ENCODE data around the gene MSANTD3.

Gene MSANTD3

DNA sequence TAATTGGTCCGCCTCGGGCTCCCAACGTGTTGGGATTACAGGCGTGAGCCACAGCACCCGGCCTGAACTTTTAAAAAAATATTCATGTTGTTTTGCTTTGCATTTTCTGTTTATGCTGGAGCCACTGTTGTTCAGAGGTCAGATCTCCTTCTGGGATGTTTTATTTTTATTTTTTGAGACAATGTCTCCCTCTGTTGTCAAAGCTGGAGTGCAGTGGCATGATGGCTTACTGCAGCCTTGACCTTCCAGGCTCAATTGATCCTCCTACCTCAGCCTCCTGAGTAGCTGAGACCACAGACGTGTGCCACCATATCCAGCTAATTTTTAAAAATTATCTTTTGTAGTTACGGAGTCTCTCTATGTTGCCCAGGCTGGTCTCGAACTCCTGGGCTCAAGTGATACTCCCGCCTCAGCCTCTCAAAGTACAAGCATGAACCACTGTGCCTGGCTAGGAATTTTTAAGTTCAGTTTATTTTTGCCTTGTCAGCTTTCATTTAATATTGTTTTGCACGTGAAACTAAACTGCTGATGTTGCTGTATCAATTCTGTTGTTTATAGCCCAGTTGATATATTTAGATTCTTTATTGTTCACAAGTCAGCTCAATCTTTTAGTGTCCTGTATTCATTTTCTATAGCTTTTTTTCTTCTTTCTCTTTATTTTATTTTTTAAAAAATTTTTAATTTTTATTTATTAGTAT lies 59.7 kb downstream of the MSANTD3 start:
- H3K36me3 ChIP-seq (ENCODE audit: insufficient read depth, low read length), result no peaks in the 10 kb centered on the region
- WGBS, result 94% methylated on average over 10 of the region's 10 CpGs
- no peaks in the 10 kb centered on the region for H3K9me3 ChIP-seq (ENCODE audit: insufficient read depth, low read depth, low read length)
- no peak overlapping the region for H3K4me3 ChIP-seq (ENCODE audit: low read length)
- H3K27me3 ChIP-seq (ENCODE audit: insufficient read depth, low read length), result no peaks in the 10 kb centered on the region
- H3K27ac ChIP-seq (ENCODE audit: low read depth, low read length), result no peak overlapping the region
- H3K4me1 ChIP-seq (ENCODE audit: insufficient read depth, low read length), result peaks cover 7% of the 10 kb centered on the region
- H3K9ac ChIP-seq (ENCODE audit: low read depth, low read length), result no peak overlapping the region

DNA sequence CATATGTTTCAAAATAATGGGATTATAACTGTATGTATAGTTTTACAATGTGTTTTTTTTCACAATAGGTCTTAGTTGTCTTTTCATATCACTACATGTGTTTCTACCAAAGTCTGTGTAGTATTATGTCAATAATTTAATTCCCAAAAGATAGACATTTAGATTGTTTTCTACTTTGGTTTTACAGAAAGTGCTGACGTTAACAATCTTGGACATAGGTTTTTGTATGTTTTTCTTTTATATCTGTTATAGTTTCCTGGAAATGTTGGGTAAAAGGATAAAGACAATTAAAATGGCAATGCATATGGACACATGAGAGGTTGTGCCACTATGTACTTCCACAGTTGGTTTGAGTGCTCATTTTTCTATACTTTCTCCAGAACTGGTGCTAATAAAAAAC lies 61.2 kb downstream of the MSANTD3 start:
- 93% methylated on average over 1 of the region's 1 CpG for WGBS
- no peak overlapping the region for H3K4me3 ChIP-seq (ENCODE audit: low read length)
- H3K9me3 ChIP-seq (ENCODE audit: insufficient read depth, low read depth, low read length), result no peaks in the 10 kb centered on the region
- peaks cover 19% of the 10 kb centered on the region for H3K4me1 ChIP-seq (ENCODE audit: insufficient read depth, low read length)
- H3K9ac ChIP-seq (ENCODE audit: low read depth, low read length), result no peak overlapping the region
- no peaks in the 10 kb centered on the region for H3K36me3 ChIP-seq (ENCODE audit: insufficient read depth, low read length)
- no peak overlapping the region for H3K27ac ChIP-seq (ENCODE audit: low read depth, low read length)
- H3K27me3 ChIP-seq (ENCODE audit: insufficient read depth, low read length), result no peaks in the 10 kb centered on the region

DNA sequence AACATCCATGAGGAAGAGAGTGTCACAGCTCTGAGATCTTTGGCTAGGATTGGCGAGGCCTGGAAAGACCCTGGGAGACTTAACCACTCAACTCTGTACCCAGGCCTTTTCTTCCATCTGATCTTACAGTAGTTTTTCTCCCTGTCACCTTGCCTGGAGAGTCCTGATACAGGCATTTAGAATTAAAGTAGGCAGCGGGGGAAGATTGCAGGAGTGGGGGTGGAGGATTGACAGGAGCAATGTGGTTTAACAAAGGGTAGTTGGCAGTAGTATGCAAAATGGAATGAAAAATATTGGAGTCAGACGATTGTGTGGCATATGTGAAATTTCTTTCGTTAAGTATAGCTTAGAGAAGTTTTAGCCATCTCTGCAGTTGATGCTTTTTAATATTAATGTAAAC lies 62.9 kb downstream of the MSANTD3 start:
- 90% methylated on average over 4 of the region's 4 CpGs for WGBS
- no peak overlapping the region for H3K27ac ChIP-seq (ENCODE audit: low read depth, low read length)
- peaks cover 24% of the 10 kb centered on the region for H3K4me1 ChIP-seq (ENCODE audit: insufficient read depth, low read length)
- no peaks in the 10 kb centered on the region for H3K36me3 ChIP-seq (ENCODE audit: insufficient read depth, low read length)
- H3K27me3 ChIP-seq (ENCODE audit: insufficient read depth, low read length), result no peaks in the 10 kb centered on the region
- no peak overlapping the region for H3K4me3 ChIP-seq (ENCODE audit: low read length)
- H3K9me3 ChIP-seq (ENCODE audit: insufficient read depth, low read depth, low read length), result no peaks in the 10 kb centered on the region
- no peak overlapping the region for H3K9ac ChIP-seq (ENCODE audit: low read depth, low read length)

DNA sequence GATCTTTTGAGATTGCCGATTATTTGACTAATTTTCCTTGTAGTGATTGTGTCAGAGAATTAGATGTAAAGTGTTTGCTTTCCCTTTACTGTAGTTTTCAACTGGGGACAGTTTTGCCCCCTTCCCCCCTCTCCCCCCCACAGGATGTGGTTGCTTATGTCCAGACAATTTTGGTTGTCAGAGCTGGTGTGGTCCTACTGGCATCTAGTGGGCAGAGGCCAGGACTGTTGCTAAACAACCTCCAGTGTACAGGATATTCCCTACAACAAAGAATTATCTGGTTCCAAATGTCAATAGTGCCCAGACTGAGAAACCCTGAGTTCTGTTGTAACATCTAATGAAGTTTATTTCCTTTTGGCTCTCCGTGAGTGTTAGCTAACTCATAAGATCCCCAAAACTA lies 66.0 kb downstream of the MSANTD3 start:
- H3K27ac ChIP-seq (ENCODE audit: low read depth, low read length), result no peak overlapping the region
- H3K27me3 ChIP-seq (ENCODE audit: insufficient read depth, low read length), result no peaks in the 10 kb centered on the region
- H3K36me3 ChIP-seq (ENCODE audit: insufficient read depth, low read length), result no peaks in the 10 kb centered on the region
- H3K9me3 ChIP-seq (ENCODE audit: insufficient read depth, low read depth, low read length), result no peaks in the 10 kb centered on the region
- 74% methylated on average over 2 of the region's 2 CpGs for WGBS
- no peak overlapping the region for H3K4me3 ChIP-seq (ENCODE audit: low read length)
- no peak overlapping the region for H3K9ac ChIP-seq (ENCODE audit: low read depth, low read length)
- H3K4me1 ChIP-seq (ENCODE audit: insufficient read depth, low read length), result peaks cover 31% of the 10 kb centered on the region

DNA sequence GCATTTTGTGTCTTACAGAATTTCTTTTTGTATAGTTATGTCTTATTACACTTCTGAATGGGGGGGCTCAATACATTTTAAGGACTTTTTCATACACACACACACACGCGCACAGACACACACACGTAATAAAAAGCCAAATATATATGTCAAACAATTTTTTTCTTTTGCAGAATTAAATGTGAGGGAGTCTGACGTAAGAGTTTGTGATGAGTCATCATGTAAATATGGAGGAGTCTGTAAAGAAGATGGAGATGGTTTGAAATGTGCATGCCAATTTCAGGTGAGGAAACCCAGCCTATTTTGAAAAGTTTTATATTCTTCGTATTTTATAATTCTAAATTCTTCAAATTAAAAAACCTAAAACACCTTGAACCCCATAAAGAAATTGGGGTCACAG lies 71.6 kb downstream of the MSANTD3 start:
- no peaks in the 10 kb centered on the region for H3K9me3 ChIP-seq (ENCODE audit: insufficient read depth, low read depth, low read length)
- peaks cover 34% of the 10 kb centered on the region for H3K36me3 ChIP-seq (ENCODE audit: insufficient read depth, low read length)
- H3K4me3 ChIP-seq (ENCODE audit: low read length), result no peak overlapping the region
- H3K4me1 ChIP-seq (ENCODE audit: insufficient read depth, low read length), result peaks cover 15% of the 10 kb centered on the region
- H3K9ac ChIP-seq (ENCODE audit: low read depth, low read length), result no peak overlapping the region
- 91% methylated on average over 2 of the region's 5 CpGs for WGBS
- H3K27me3 ChIP-seq (ENCODE audit: insufficient read depth, low read length), result no peaks in the 10 kb centered on the region
- H3K27ac ChIP-seq (ENCODE audit: low read depth, low read length), result no peak overlapping the region

DNA sequence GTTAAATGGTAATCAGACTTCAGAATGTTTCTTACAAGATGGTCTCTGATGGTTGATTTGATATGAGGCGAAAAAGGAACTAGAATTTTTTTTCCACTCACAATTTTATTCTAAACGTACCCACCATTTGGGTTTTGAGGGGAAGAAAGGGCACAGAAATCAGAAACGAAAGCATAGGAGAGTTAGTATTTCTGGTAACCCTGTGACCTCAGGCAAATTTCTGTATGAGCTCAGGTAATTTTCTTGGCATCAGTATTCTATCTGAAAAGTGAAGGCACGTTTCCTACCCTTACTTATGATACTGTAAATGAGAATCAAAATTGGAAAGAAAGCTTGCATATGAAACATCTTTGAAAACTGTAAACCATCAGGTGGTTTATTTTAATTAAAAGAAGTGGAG lies 72.5 kb downstream of the MSANTD3 start:
- no peak overlapping the region for H3K9ac ChIP-seq (ENCODE audit: low read depth, low read length)
- WGBS, result 92% methylated on average over 3 of the region's 4 CpGs
- H3K4me1 ChIP-seq (ENCODE audit: insufficient read depth, low read length), result peaks cover 14% of the 10 kb centered on the region
- H3K9me3 ChIP-seq (ENCODE audit: insufficient read depth, low read depth, low read length), result no peaks in the 10 kb centered on the region
- H3K27ac ChIP-seq (ENCODE audit: low read depth, low read length), result no peak overlapping the region
- H3K4me3 ChIP-seq (ENCODE audit: low read length), result no peak overlapping the region
- H3K27me3 ChIP-seq (ENCODE audit: insufficient read depth, low read length), result no peaks in the 10 kb centered on the region
- H3K36me3 ChIP-seq (ENCODE audit: insufficient read depth, low read length), result peaks cover 43% of the 10 kb centered on the region

DNA sequence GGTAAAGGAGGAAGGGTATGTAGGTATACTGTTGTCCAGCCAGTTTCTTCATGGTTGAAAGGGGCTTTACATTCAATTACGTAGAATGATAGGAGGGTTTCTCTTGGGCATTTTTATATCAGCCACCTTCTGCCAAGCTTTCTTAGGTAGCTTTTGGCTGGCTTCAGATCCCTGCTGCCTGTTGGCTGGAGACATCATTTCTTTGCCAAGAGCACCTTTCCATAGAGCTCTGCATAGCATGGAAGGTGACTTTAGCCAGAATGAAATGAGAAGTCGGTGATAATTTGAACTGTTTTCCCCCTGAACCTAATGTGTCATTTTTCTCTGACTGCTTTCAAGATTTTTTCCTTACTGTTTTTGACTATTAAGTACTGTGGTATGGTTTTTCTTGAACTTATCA lies 72.9 kb downstream of the MSANTD3 start:
- WGBS, result 94% methylated on average over 2 of the region's 2 CpGs

More for the DNA sequence above, 72.9 kb downstream of the MSANTD3 start:
- Histone ChIP-seq H3K4me3 (ENCODE audit: low read length) (no peak overlapping the region), H3K9me3 (ENCODE audit: insufficient read depth, low read depth, low read length) (no peaks in the 10 kb centered on the region), H3K9ac (ENCODE audit: low read depth, low read length) (no peak overlapping the region), H3K27ac (ENCODE audit: low read depth, low read length) (no peak overlapping the region), H3K36me3 (ENCODE audit: insufficient read depth, low read length) (peaks cover 46% of the 10 kb centered on the region), H3K4me1 (ENCODE audit: insufficient read depth, low read length) (peaks cover 14% of the 10 kb centered on the region), H3K27me3 (ENCODE audit: insufficient read depth, low read length) (no peaks in the 10 kb centered on the region)
